MG63 (cell line): ENCODE measurements around the gene NUTM2F. TPM values are rescaled to one million over a fixed set of nuclear protein-coding genes. Genes with fewer than 3 reads are reported as not detected.
"Not testable (repeated sequence)": the region's sequence is repeated elsewhere in the genome, so short reads cannot be mapped to it uniquely, and the experiment has no call there.

Experiments used
- DNase-seq: peaks from one replicate; pipeline ENCODE4 v3.0.0-alpha.2; 2020
- H3K27me3 ChIP-seq: fragments of 250-450 bp; sonication (Bioruptor Pico); 2 replicates; pipeline ENCODE4 v1.5.1; 2020; ENCODE audit warnings: mild to moderate bottlenecking, moderate library complexity
- H3K36me3 ChIP-seq: fragments of 250-450 bp; sonication (Bioruptor Pico); 2 replicates; pipeline ENCODE4 v1.5.1; 2020; ENCODE audit warnings: mild to moderate bottlenecking, moderate library complexity
- H3K4me3 ChIP-seq: fragments of 250-450 bp; sonication (Bioruptor Pico); 2 replicates; pipeline ENCODE4 v1.5.1; 2020; ENCODE audit warnings: mild to moderate bottlenecking, moderate library complexity
- H3K9me3 ChIP-seq: fragments of 250-450 bp; sonication (Bioruptor Pico); 2 replicates; pipeline ENCODE4 v1.5.1; 2020; ENCODE audit warnings: mild to moderate bottlenecking, moderate library complexity
- total RNA-seq: library from RNA; depleted of rRNA; stranded (reverse); fragments of >200 nt; shearing (Covaris generic); gene quantifications from 2 replicates; pipeline ENCODE4 v1.2.3, GENCODE V29; 2014; ENCODE audit warnings: low replicate concordance; rRNA removed

The NUTM2F gene, protein sequence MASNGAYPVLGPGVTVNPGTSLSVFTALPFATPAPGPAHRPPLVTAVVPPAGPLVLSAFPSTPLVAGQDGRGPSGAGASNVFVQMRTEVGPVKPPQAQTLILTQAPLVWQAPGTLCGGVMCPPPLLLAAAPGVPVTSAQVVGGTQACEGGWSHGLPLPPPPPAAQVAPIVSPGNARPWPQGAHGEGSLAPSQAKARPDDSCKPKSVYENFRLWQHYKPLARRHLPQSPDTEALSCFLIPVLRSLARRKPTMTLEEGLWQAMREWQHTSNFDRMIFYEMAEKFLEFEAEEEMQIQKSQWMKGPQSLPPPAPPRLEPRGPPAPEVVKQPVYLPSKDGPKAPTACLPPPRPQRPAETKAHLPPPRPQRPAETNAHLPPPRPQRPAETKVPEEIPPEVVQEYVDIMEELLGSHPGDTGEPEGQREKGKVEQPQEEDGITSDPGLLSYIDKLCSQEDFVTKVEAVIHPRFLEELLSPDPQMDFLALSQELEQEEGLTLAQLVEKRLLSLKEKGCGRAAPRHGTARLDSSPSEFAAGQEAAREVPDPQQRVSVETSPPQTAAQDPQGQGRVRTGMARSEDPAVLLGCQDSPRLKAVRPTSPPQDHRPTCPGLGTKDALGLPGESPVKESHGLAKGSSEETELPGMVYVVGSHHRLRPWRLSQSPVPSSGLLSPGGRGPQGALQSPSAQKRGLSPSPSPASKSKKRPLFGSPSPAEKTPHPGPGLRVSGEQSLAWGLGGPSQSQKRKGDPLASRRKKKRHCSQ
- not detected in 2 replicates for total RNA-seq

DNA sequence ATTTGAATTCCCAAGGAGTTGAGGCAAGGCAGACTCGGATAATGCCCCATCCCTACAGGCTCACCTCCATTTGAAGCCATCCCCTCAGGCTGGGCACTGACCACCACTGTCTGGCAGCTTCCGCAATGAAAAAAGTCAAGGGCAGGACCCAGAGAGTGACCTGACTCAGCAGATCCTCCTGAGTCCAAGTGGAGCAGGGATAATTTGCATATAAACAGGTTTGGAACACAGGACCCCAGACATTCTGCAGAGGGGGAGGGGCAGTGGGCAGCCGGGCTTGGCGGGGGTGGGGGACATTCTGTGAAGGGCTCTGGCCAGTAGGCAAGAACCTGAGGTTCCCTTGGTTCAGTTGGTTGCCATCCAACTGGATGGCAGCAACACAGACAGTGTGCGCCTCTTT, at the start of gene NUTM2F:
Gene NUTM2F (minus strand): TSS at position 101 of the 400 bp plus-strand sequence. CDS start 21 bp downstream, at position 80.
- DNase-seq, H3K4me3 ChIP-seq, H3K36me3 ChIP-seq, H3K9me3 ChIP-seq, H3K27me3 ChIP-seq: not testable (repeated sequence)

DNA sequence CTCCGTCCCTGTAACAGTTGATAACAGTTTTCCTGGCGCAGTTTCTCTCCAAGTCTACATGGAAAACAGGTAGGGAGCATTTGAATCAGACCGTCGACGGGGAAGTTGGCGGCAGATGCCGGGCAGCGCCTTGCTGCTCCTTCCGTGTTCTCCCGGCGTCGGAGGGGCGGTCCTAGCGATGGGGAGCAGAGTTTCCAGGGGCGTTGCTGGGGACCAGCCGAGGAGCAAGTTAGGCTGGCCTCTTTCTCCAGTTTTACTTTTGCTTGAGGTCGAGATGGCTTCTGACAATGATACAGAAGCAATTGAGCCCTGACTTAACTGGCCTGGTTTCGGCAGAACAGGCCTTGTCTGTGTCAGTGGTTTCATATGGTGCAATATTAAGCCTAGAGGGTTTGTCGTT, 46.8 kb upstream of the NUTM2F start:
- not testable (repeated sequence) for H3K9me3 ChIP-seq, H3K36me3 ChIP-seq, DNase-seq, H3K27me3 ChIP-seq
- H3K4me3 ChIP-seq, result peak overlapping the region; percentile 63

DNA sequence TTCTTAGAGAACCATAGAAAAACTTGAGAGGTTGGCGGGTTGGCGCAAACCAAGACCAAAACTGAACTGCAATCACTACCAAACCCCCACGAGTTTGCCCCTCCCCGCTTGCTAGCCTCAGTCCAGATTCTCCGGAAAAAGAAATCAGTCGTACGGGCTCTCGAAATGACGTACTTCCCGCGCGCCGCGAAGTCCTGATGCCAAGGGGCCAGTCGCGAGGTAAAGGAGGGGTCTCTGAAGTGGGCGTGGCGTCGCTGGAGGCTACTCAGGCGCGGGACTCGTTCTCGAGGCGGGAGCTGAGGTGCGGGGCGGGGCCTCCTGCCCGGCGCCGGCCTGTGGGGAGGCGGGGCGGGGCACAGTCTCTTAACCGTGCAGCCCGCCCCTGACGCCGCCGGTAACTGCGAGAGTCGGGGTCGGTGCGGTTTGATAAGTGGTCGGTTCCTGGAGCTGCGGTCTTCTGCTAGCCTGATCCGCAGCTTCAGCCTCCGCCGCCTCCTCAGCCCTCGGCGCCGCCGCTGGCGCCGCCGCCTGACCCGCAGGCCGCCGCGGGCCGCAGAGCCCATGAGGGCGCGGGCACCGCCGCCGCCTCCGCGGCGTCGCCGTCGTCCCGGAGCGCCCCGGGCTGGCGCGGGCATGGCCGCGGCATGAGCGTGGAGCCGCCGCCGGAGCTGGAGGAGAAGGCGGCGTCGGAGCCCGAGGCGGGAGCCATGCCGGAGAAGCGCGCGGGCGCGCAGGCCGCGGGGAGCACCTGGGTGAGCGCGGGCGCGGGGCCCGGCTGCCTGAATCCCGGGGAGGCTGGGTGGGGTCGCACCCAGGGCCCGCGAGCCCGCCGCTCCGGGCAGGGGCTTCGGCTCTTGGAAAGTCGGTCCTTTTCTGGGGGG, 46.0 kb upstream of the NUTM2F start:
- not testable (repeated sequence) for H3K27me3 ChIP-seq, H3K36me3 ChIP-seq, H3K9me3 ChIP-seq
- H3K4me3 ChIP-seq, result peak overlapping the region; percentile 63
- peak; percentile 90 for DNase-seq

DNA sequence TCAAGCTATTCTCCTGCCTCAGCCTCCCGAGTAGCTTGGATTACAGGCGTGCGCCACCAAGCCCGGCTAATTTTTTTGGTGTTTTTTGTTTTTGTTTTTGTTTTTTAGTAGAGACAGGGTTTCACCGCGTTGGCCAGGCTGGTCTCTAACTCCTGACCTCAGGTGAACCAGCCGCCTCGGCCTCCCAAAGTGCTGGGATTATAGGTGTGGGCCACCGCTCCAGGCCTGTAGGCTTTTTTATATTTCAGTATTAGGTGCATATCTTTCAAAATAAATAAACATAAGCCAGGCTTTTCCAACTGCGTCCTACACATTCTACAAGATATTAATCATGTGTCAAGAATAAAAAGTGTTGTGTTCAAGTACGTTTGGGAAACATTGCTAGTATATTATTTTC, 45.3 kb upstream of the NUTM2F start:
- peak overlapping the region; percentile 54 for H3K4me3 ChIP-seq
- not testable (repeated sequence) for H3K36me3 ChIP-seq, DNase-seq, H3K27me3 ChIP-seq, H3K9me3 ChIP-seq

DNA sequence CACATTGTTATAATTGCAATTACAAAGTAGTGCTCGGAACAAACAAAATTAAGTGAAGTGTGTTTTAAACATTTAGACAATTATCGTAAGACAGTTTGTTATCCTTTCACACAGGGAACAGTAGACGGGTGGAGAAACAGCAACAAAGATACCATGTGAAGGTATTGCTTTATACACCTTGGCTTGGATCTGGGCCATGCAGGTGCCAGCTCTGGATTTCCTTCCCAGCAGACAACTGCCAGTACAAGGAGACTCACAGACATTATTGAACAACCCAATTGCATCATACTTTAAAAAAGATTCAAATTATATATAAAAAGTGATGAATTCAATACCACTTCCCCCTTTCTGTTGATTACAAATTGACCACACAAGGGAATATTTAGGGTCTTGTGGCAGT, 41.8 kb upstream of the NUTM2F start:
- not testable (repeated sequence) for H3K36me3 ChIP-seq, DNase-seq, H3K27me3 ChIP-seq, H3K4me3 ChIP-seq, H3K9me3 ChIP-seq

DNA sequence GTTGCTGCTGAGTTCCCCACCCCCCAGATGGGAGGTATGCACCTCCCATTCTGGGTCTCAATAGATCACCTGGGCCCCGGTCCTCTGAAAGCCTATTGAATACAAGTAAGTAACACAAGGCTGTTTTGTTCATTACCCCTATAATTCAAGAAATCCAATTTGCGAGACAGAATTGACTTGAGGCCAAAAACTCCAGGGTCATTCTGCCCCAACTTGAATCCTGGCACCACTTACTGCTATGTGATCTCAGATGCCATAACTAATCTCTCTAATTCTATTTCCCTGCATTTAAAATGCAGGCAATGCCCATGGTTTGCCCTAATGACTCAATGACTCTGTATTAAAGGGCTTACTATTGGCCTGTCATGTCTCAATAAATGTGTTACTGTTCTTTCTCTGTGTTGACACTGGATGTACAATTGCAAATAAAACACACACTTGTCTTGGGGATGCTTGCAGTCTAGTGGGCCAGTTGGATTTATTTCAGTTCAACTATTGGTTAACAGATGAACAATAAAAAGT, 35.7 kb upstream of the NUTM2F start:
- DNase-seq, H3K9me3 ChIP-seq, H3K36me3 ChIP-seq, H3K27me3 ChIP-seq, H3K4me3 ChIP-seq: not testable (repeated sequence)

DNA sequence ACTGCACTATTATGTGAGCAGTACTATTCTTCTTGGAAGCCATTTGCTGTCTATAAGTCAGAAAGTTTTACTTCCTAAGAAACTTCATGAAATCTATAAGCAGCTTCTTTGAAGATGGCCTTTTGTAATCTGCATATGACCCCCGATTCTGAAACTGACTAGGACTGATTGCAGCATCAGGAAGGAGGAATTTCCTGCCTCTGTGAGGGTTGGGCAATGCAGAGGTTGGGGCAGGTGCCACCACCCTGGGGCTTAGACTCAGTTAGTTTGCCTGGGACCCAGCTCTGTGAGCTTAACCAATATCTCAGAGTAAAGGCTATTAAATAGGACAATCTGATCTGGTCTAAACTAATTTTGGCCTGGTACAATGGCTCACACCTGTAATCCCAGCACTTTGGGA, 28.7 kb upstream of the NUTM2F start:
- not testable (repeated sequence) for H3K9me3 ChIP-seq, H3K36me3 ChIP-seq, H3K4me3 ChIP-seq, DNase-seq, H3K27me3 ChIP-seq

DNA sequence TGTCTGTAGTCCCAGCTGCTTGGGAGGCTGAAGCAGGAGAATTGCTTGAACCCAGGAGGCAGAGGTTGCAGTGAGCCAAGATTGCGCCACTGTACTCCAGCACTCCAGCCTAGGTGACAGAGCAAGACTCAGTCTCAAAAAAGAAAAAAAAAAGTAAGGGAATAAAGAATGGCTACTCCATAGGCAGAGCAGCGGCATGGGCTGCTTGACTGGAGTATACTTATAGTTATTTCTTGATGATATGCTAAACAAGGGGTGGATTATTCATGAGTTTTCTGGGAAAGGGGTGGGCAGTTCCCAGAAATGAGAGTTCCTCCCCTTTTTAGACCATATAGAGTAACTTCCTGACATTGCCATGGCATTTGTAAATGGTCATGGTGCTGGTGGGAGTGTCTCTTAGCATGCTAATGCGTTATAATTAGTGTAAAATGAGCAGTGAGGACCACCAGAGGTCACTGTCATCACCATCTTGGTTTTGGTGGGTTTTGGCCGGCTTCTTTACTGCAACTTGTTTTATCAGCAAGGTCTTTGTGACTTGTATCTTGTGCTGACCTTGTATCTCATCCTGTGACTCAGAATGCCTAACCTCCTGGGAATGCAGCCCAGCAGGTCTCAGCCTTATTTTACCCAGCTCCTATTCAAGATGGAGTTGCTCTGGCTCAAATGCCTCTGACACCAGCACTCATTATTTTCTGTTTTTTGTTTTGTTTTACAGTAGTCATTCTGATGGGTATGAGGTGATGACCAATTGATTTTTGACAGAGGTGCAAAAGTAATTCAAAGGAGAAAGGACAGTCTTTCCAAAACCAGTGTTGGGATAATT, 23.7 kb upstream of the NUTM2F start:
- peak; percentile 7 for DNase-seq
- not testable (repeated sequence) for H3K36me3 ChIP-seq, H3K4me3 ChIP-seq, H3K9me3 ChIP-seq, H3K27me3 ChIP-seq

DNA sequence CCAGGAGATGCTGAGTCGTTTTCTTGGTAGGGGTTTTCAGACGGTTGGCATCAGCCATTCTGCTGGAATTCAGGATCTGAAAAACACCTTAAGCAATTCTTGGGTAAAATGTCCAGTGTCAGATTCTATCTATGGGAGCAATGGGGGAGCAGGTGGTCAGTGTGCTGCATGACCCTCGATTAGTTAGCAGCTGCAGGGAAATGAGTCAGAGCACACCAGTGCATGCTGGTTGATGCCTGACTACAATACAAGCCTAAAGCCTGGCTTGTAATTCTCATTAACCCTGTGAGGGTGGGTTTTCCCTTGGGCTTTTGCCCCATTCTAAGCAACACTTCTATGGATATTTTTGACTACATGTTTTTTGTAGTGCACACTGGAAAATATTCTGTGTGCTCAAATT, 20.3 kb upstream of the NUTM2F start:
- DNase-seq, H3K4me3 ChIP-seq, H3K27me3 ChIP-seq, H3K36me3 ChIP-seq, H3K9me3 ChIP-seq: not testable (repeated sequence)

DNA sequence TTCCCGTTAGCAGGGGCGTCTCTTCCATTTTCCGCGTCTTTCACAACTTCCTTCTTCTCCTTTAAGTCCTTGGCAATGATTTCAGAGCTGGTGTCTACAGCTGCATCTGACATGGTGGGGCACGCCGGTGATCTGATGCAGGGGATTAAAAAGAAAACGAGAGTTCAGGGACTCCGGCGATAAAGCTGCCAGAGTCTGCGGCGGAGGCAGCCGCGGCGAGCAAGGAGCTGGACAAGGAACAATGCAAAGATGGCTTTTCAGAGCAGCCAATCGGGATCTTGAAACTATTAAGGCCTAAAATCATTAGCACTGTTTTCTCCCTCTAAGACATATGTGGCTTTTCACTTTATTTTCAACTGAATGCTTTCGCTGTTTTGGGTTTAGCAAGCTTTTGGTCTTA, 19.0 kb upstream of the NUTM2F start:
- not testable (repeated sequence) for H3K27me3 ChIP-seq, H3K36me3 ChIP-seq, H3K4me3 ChIP-seq, DNase-seq, H3K9me3 ChIP-seq

DNA sequence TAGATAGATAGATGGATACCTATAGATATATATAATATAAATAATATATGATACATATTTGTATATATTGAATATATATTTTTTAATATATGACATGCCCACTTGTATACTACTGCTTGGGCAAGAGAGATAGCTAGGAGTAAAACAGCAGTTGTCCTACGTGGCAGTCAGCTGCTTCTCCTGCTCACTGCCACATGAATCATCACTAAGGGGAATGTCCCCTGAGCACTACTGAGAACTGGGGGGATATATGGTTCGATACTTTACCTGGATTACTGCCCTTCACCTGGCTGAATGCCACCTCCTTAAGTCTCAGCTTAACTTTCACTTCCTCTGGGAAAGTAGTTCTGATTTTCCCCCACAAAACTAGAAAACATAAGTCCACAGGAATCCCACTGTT, 13.3 kb upstream of the NUTM2F start:
- not testable (repeated sequence) for H3K27me3 ChIP-seq, H3K4me3 ChIP-seq, H3K36me3 ChIP-seq, DNase-seq, H3K9me3 ChIP-seq

DNA sequence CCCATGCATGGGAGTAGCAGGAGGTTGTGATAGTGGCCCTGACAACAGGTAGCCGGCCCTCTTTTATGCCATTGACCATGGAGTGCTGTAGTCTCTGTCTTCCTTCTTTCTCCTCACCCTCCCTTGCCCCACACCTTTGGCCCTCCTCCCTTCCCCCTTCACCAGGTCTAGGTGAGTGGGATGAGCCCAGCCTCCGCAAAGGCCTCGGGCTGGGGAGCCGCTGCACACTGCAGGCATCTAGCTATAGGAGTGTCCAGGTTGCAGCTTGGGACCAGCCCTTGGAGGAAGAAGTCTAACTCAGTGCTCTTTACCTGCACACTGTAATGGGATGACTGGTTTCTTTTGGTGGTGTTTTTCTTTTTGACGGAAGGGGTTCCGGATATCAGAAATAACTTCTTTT, 12.3 kb upstream of the NUTM2F start:
- not testable (repeated sequence) for H3K27me3 ChIP-seq, H3K4me3 ChIP-seq, H3K36me3 ChIP-seq, H3K9me3 ChIP-seq, DNase-seq

DNA sequence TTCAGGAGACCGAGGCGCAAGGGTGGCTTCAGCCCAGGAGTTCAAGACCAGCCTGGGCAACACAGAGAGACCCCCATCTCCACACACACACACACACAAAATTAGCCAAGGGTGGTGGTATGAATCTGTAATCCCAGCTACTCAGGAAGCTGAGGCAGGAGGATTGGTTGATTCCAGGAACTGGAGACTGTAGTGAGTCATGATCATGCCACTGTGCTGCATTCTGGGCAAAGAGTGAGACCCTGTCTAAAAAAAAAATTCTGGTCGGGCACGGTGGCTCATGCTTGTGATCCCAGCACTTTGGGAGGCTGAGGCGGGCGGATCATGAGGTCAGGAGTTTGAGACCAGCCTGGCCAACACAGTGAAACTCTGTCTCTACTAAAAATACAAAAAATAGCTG, 11.2 kb upstream of the NUTM2F start:
- H3K27me3 ChIP-seq, H3K4me3 ChIP-seq, H3K9me3 ChIP-seq, DNase-seq, H3K36me3 ChIP-seq: not testable (repeated sequence)

DNA sequence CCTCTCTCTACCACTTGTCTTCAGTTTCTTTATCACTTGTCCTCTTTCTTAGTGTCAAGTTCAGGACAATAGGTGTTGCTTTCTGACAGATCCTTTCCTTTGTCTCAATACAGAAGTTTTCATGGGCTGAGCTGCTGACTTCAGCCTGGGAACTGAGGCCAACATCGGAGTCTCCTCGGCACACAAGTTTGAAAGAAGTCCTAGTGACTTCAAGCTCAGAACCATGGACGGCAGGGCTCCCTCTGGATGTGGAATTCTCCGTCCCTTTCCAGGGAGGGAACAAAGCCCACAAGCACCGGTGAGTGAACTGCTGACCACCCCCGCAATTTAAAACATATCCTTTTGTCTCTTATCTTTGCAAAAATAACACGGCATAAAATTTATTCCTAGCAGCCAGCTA, 10.3 kb upstream of the NUTM2F start:
- not testable (repeated sequence) for H3K36me3 ChIP-seq, H3K27me3 ChIP-seq, H3K4me3 ChIP-seq, DNase-seq, H3K9me3 ChIP-seq

DNA sequence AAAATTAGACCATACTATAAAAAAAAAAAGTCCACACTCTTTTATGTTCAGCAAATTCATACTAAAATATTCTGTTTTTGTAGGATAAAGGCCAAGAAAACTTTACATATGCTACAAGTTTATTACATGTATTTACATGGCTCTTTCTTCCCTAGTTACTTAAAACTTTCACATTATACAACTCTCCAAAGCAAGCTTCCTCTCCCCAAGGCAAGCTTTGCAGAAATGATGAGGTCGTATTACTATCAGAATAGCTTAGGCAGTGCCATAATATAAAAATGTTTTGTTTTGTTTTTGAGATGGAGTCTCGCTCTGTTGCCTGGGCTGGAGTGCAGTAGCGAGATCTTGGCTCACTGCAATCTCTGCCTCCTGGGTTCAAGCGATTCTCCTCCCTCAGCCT, 8.0 kb upstream of the NUTM2F start:
- H3K4me3 ChIP-seq, DNase-seq, H3K27me3 ChIP-seq, H3K9me3 ChIP-seq, H3K36me3 ChIP-seq: not testable (repeated sequence)

DNA sequence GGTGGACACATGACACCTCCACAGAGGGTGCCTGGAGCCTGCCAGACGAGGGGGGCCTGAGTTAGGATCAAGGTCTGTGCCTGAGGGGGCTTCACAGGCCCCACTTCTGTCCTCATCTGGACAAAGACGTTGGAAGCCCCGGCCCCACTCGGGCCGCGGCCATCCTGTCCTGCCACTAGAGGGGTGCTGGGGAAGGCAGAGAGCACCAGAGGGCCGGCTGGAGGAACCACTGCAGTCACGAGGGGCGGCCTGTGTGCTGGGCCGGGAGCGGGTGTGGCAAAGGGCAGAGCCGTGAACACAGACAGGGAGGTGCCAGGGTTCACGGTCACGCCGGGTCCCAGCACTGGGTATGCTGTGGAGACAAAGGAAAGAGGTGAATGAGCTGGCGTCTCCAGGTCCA, 2.9 kb downstream of the NUTM2F start:
- not testable (repeated sequence) for H3K27me3 ChIP-seq, H3K4me3 ChIP-seq, DNase-seq, H3K36me3 ChIP-seq, H3K9me3 ChIP-seq
